ENCODE results near the gene ITGA11.

GRCh38 chr15:68313501-68314410 lies 118.2 kb downstream of the ITGA11 start:
- TF ChIP-seq EZH2 (IDR thresholded peaks at IDR 0.05; ENCODE audit: low read length, missing control alignments) (no peak), CTCF (conservative IDR thresholded peaks at IDR 0.05 in 1 of 2, IDR thresholded peaks at IDR 0.05 in 1 of 2; ENCODE audit: low read depth in 1 of 2, low read length in 2 of 2) (no peak)

Data from fibroblast of lung (primary cell).